ENCODE measurements around the gene INVS. TPM values are rescaled to one million over a fixed set of nuclear protein-coding genes. Genes with fewer than 3 reads are reported as not detected.
"Not testable (repeated sequence)": the region's sequence is repeated elsewhere in the genome, so short reads cannot be mapped to it uniquely, and the experiment has no call there.

Gene INVS
- polyA plus RNA-seq, 4 donors = 13.4 to 25.8 (median 18.5) TPM

DNA sequence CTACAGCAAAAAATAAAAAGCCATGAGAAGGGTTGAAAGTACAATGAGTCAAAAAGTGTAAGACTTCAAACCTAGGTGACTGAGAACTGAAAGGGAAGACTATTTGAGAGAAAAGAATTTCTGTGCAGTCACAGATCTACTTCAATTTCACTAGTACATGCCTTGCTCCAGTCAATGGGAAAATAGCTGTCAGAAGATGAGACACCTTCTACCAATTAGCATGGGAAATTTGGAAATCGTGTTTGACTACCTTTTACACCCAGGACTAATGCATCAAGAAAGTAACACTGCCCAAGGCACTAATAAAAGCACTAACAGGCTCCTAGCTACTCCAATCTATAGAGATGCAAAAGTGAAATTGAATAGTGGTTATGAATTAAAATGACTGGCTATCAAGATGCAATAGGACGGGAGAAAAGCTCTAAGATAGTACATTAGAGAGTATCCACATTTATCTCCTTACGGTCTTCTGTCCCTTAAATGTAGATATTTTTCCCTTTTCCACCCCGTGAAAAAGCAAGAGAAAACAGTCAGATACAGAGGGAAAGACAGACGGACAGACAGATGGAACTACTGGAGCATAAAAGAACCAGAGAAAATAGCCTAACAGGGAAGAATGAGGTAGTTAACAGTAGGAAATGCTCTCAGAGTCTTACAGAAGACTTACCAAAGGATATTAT, 15.5 kb upstream of the INVS start:
- no peak for DNase-seq (ENCODE audit: low read depth in 4 of 4, low spot score in 2 of 4)

DNA sequence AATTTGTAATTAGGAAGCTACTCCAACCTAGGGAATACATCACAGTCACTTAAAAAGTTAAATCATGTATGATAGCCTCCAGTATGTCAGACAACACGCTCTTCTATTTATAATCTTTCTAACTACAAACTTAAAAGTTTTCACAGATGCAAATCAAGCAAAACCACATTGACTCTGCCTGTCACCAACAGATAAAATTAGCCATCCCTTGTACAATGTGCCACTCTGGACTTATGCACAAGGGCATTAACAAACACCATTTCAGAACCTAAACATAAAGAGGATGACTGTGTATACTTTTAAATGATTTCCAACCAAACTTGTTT, 15.0 kb upstream of the INVS start:
- no peak for DNase-seq (ENCODE audit: low read depth in 4 of 4, low spot score in 2 of 4)

DNA sequence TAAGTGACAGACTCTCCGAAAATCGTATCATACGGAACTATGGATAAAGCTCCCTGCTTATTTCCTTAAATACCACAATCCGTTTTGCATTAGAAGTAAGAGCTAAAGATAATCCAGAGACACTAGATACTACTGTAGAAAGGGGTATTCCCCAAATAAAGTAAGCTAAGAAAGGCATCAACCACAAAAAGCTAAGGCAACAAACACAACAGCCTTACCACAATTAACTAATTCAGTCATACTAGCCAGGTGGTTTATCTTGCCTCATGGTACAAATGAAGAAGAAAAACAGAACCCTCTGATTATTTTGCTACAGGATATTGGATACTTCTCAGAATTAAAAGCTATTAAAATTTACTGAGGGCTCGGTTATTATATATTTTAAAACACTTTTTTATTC, 14.3 kb upstream of the INVS start:
- no peak for DNase-seq (ENCODE audit: low read depth in 4 of 4, low spot score in 2 of 4)

DNA sequence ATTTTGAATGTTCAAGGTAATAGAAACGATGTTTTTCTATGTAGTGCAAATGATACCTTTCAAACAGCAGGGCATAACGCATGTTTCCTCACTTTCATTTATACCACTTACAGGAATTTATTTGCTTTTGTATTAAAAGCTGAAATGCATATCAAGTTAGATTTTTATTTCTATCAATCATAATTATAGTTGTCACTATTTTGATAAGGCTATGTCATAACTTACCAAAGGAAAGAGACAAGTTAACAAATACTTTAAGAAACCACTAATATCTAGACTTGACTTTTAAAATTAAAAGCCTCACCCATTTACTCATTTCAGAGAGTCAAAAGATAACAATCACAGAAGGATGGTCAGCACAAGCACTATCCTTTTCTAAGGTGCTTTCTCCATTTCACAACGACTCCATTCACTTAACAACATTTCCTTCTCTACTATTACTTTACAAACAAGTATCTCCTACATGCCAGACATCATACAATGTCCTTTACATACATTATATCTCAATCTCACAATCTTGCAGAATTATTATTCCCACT, 12.9 kb upstream of the INVS start:
- DNase-seq (ENCODE audit: low read depth in 4 of 4, low spot score in 2 of 4) = no peak

DNA sequence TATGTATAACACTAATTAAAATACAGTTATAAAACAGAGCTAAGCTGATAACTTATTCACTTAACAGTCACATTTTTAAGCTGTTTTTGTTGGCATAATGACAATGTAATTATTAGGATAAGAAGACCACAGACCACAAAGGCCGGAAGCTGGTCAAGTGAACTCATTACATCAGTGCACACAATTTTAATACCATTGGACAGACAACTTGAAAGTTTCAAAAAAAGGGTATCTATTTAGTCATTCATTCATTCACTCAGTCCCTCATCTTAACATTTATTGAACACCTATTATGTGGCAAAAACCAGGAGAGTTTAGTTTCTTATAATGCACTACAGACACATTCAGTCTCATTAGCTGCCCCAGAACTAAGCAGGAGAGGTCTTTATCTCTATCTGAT, 11.8 kb upstream of the INVS start:
- no peak for DNase-seq (ENCODE audit: low read depth in 4 of 4, low spot score in 2 of 4)

DNA sequence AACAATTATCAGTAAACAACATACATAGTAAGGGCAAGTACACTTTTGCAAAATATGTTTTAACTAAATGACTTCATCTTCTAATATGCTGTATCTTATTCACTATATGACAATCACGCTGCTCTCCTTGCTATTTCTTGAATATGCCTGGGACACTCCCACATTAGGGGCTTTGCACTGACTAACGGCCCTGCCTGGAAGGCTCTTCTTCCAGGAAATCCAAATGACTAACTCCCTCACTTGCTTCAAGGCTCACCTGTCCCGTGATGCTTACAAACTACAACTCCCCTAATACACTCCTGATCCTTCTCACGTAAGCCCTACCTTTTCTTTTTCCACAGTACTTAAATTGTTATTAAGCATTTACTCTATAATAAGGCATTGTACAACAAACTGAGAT, 10.8 kb upstream of the INVS start:
- DNase-seq (ENCODE audit: low read depth in 4 of 4, low spot score in 2 of 4) = no peak

DNA sequence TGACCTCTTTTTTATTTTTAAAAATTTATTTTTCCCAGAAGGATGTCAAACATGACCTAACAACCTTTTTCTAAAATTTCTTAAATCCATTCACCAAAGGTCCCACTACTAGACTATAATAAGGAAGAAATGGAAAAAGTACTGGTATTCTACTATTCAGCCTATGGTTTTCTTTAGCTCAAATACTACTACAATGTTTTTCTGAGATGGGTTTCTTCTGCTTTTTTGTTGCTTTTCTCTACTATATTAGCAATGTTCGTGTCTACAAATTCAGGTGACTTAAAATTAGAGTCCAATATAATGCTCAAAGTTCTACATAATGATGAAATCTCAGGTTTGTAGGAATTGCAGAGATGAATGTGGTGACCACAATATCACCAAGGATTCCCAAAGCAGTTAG, 8.2 kb upstream of the INVS start:
- DNase-seq (ENCODE audit: low read depth in 4 of 4, low spot score in 2 of 4) = no peak

DNA sequence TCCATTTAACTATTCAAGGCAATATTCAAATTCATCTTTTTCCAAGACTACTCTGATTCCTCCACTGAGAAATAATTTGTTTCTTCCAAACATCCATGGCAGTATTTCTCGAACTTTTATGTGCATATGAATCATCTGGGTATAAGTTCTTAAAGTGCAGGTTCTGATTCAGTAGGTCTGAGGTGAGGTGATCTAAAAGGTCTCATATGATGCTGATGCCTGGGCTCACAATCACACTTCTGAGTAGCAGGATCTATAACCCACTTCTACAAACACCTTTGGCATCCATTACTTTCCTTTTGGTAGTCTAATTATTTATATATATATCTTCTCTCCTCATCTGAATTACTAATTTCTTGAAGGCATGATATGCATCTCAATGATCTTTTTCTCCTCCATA, 7.4 kb upstream of the INVS start:
- DNase-seq (ENCODE audit: low read depth in 4 of 4, low spot score in 2 of 4) = no peak

DNA sequence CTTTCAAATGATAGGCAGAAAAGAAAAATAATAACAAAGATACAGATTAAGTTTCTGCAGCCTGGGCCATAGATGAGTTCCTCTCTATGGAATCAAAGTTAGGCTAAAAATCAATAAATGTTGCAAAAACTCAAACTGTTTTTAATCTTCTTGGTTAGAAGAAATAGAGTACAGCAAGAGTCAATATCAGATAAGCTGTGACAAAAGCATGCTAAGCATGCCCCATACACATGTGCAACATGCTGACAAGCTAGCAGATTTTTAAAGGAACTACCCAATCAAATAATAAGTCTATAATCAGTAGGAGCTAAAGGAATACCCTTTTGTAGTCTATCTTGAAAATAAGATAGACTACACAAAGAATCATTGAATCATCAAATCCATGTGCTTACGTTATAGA, 7.0 kb upstream of the INVS start:
- DNase-seq (ENCODE audit: low read depth in 4 of 4, low spot score in 2 of 4) = no peak

DNA sequence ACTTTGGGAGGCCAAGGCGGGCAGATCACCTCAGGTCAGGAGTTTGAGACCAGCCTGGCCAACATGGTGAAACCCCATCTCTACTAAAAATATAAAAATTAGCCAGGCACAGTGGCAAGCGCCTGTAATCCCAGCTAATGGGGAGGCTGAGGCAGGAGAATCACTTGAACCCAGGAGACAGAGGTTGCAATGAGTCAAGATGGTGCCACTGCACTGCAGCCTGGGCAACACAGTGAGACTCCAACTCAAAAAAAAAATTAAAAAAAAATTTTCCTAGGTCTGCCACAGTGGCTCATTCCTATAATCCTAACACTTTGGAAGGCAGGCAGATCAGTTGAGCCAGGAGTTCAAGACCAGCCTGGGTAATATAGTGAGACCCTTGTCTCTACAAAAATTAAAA, 4.6 kb upstream of the INVS start:
- not testable (repeated sequence) for DNase-seq (ENCODE audit: low read depth in 4 of 4, low spot score in 2 of 4)

DNA sequence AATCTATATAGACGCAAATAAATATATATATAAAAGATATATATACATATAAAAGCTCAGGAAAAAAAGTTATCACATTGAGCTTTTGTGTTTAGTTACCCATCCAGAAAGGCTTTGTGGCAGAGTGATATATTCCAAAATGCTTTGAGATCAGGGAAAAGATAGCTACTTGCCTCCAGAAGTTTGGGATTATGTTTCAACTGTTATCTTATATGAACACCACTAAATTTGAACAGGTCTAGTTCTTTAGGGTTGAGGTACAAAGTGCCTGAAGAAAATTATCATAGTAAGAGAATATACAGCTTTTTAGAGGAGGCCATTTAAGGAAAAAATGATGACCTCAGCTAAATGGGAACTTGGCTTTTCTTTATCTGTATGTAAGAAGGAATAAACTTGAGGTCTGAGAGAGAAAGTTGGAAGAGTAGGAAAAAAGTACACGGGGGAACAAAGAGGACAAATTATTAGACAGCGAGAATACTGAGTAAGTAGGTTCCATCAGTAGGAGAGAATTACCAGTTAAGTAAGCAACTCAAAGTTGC, 2.6 kb upstream of the INVS start:
- DNase-seq (ENCODE audit: low read depth in 4 of 4, low spot score in 2 of 4) = no peak

DNA sequence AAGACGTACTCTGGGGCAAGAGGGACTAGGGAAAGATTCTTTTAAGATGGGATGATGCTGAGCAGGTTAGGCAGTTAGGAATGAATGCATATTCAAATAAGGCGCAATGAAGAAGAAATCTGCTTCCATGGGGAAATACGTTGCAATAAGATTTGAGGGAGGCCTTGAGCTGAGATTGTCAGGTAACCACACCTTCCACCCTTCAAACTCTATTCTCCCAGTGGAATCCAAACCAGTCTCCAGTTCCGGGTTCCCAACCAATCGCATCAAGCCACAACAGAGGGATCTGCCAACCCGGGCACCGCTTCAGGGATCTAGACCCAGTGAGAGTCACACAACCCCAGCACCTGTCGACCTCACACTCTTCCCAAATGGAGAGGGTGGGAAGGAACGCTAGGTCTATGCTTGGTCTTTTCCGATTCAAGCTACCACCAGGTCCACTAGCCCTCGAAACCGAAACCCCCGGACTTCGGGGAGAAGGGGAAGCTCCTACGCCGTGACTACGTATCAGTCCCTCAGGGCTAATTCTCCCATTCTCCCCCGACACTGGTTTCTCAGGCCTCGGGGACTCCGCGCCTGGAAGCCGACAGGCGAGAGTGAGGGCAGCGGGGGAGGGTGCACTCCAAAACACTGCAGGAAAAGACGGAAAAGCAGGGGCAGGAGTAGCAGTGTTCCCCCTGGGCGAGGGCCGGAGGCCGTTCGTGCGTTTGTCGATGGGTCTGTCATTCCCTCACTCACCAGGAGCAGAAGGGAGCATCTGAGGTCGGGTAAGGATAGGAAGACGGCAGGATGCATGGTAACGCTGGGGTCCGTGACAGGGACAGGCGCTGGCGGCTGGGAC, 777 bp upstream of the INVS start:
- DNase-seq (ENCODE audit: low read depth in 4 of 4, low spot score in 2 of 4) = peak; percentile 1 to 50 (median 24)

DNA sequence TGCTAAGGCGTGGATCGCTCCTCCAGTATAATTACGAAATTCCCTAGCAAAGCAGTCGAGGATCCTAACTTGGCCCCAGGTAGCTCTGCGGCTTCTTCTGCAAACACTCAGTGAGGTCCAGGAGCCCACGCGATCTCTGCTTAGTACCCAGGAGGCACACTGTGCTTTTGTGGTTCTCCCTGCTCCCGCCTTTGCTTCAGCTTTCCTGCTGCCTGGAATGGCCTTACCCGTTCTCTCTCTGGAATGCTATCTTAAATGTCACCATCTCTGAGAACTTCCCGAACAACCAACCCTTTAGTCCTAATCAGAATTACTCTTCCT, 639 bp downstream of the INVS start:
- DNase-seq (ENCODE audit: low read depth in 4 of 4, low spot score in 2 of 4) = no peak

DNA sequence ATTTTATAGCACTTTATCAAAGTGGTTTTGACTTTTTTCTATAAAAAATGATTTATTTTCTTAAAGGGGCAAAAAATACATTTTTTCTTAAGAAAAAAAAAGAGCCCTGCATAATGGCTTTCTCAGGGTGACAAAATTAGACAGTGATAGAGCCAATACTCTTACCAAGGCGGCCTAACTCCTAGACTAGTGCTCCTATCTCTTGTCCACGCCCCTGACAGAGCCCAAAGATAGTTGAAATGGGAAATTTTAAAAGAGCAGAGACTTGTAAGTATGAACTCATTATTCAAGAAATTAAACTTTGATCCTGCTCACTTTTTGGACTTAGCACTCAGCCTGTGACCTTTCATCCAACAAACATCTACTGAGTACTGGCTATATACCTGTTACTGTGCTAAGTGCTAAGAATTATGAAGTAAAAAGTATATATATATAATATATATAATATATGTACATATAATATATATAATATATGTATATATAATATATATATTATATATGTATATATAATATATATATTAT, 1.2 kb downstream of the INVS start:
- no peak for DNase-seq (ENCODE audit: low read depth in 4 of 4, low spot score in 2 of 4)

DNA sequence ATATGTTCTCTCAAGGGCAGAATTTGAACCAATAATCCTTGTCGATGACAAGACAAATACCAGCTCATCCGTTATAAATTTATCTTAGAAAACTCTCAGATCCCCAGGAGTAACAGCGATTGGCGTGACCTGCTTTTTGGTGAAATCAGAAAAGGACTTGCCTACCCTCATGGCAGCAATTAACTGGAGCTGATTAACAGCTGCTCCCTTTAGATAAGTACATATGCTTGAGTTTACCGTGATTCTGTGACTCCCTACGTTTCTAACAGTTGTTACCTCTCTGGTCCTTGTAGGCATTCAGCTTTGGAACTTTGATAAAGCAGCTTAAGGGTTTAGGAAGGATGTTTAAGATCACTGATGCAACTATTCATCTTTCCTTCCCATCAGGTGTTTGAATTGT, 2.6 kb downstream of the INVS start:
- DNase-seq (ENCODE audit: low read depth in 4 of 4, low spot score in 2 of 4) = no peak

DNA sequence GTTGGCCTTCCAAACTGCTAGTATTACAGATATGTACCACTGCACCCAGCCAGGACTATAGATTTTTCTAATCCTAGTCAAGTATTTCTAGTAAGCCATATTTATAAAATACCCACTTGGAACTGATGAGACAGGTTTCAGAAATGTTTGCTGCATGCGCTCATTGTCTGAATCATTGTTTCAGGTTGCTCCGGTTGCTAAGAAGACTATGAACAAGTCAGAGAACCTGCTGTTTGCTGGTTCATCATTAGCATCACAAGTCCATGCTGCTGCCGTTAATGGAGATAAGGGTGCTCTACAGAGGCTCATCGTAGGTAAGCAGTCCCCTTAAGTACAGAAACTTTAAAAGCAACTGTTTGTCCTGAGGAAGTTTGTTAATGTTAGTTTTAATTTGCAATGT, 5.3 kb downstream of the INVS start:
- no peak for DNase-seq (ENCODE audit: low read depth in 4 of 4, low spot score in 2 of 4)

DNA sequence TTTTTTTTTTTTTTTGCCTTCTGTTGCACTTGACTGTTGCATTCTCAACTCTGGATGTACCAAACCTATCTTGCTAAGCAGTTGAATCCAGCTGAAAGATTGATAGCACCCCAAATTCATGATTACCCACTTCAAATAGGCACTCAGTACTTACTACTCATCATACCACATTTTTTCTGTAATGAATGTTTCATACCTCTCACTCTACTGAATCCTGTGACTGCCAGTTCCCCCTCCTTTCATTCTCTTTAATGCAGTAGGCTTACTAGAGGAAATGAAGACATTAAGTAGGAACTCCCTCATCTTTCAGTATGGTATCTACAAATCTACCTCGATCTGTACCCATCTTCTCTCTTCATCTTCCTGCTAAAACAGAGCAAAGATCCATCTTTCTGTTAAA, 6.8 kb downstream of the INVS start:
- DNase-seq (ENCODE audit: low read depth in 4 of 4, low spot score in 2 of 4) = no peak

DNA sequence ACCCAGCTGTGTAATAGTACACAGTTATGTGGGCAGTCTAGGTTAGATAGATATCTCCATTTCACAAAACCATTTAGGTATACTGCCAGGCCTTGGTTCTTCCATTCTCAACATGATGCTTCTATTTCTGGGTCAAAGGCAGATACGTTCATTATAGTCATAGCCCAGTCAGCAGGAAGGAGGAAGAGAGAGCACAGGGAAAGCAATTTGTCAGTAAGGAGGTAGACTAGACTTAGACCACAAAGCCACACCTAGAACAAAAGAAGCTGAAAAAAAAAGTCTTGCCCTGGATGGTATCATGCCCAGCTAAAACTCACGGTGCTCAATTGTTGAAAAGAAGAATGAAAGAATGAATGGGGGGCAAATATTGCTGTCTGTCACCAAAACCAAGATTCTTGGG, 7.6 kb downstream of the INVS start:
- DNase-seq (ENCODE audit: low read depth in 4 of 4, low spot score in 2 of 4) = no peak

DNA sequence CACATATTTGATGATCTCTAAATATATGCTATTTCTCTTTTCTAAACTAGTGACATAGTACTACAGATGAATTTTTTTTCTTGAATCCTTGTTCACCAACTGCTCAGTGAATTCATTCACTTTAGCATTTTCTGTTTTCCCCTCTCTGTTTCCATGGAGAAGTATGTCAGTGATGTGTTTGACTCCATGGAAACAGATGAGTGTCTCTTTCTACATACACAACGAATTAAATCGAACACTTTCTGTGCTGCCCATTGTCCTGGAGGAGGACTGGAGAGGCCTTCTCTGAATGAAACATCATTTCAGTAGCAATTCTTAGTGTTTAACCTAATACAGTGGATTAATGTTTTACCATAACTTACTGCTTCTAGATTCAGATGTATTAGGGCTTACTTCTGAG, 9.5 kb downstream of the INVS start:
- DNase-seq (ENCODE audit: low read depth in 4 of 4, low spot score in 2 of 4) = no peak

DNA sequence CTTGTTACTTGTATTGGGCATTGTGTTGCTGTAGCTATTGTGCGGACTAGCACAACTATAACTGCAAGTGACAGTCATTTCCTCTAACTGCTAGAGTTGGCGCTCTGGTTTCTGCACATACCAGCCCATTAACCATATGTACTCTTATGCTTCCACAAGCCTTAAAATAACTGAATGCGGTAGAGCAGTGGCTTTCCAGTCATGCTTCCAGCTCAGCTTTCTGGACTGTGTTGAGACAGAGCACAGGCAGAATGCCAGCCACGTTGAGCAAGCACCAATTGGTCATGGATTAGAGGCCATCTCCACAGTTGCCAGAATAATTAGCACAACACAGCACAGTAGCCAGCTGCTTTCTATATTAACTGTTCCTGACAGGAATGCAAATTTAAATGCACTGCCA, 12.2 kb downstream of the INVS start:
- no peak for DNase-seq (ENCODE audit: low read depth in 4 of 4, low spot score in 2 of 4)

DNA sequence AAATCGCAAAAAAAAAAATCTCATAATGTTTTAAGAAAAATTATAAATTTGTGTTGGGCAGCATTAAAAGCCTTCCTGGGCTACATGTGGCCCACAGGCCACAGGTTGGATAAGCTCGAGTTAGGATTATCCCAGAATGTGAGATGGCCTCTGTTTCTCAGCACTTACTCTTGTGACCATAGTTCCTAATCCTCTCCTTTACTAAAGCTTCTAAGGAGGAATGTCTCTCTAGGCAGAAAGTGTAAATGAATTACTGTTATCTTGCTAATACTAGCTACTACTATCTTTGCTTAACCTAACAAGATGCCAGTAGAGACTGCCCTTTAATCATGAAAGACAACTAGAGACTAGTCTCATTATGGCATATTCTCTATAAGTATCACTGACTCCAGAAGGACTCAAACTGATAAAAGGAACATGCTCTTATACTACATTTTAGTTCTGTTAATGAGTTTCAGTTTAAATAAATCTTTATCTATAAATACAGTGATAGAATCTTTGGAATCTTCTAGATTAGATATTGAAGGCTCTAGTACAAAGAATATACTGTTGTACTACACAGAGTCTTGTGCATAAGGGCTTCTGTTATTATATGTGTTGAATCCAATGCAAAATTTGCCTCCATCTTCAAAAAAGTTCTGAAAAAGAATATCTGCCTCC, 13.8 kb downstream of the INVS start:
- DNase-seq (ENCODE audit: low read depth in 4 of 4, low spot score in 2 of 4) = no peak
